ENCODE results near the gene ZSCAN22. TPM values are rescaled to one million over a fixed set of nuclear protein-coding genes. Genes with fewer than 3 reads are reported as not detected.

ZSCAN22 gene
- total and polyA plus RNA-seq, 2 of the 13 experiments (the other 11 are each of a cell fraction or from before 2014, with no cell fraction given): 2.5 to 3.5 TPM

GRCh38 chr19:58317476-58318072, 9.2 kb upstream of the ZSCAN22 start:
- in situ Hi-C loops (cut with HindIII; ENCODE audit: extremely low pct_ligation_motif_present, low pct_unique_long_range_greater_than_20kb): no loop called here
- Histone ChIP-seq H3K27ac (ENCODE audit: extremely low read length, insufficient read depth, low read length) (no peak overlapping the region), H3K4me1 (ENCODE audit: insufficient read depth, low read length) (no peaks in the 10 kb centered on the region), H3K79me2 (ENCODE audit: insufficient read depth, low read length) (no peaks in the 10 kb centered on the region), H3K4me3 (replicated peaks in 1 of 3; ENCODE audit: insufficient read depth in 1 of 3, low read depth in 2 of 3, low read length in 3 of 3) (no peak overlapping the region), H3K9me3 (ENCODE audit: low read length) (no peaks in the 10 kb centered on the region), H3K27me3 (ENCODE audit: control insufficient read depth in 1 of 2, insufficient read depth in 2 of 2, low read length in 2 of 2) (no peaks in the 10 kb centered on the region), H2AFZ (ENCODE audit: low read length) (no peak overlapping the region), H3K4me2 (ENCODE audit: low read depth, low read length) (no peak overlapping the region), H3K36me3 (replicated peaks in 1 of 2; ENCODE audit: control insufficient read depth in 1 of 2, insufficient read depth in 2 of 2, low read length in 2 of 2) (peaks cover 0 to 19% of the 10 kb centered on the region in 2 experiments), H3K9ac (ENCODE audit: insufficient read depth, low read depth, low read length) (no peak overlapping the region), H4K20me1 (ENCODE audit: insufficient read depth, low read length) (no peaks in the 10 kb centered on the region)
- no TSS peak for BruUV-seq (replicated peaks)
- FAIRE-seq (no peak), ATAC-seq (no peak), DNase-seq (ENCODE audit: low spot score) (no peak)
- intact Hi-C loops (cut with micrococcal nuclease; ENCODE audit: unreplicated experiment): no loop called here
- ChIA-PET CTCF (ENCODE audit: low intra/inter-chr PET ratio, low total read pairs) (no interaction called here), POLR2A (interaction anchor here (0.6 to 1.4 kb wide), 2 partner anchors 13 to 227 kb away, joined by 3 read pairs; partner anchors contain the start of genes ERVK3-1 and TRIM28)
- 92% methylated on average over 7 of the region's 7 CpGs for WGBS (ENCODE audit: low lambda C conversion rate)
- TF ChIP-seq ZNF614 (CRISPR knock-in tag; IDR thresholded peaks at IDR 0.05; ENCODE audit: borderline replicate concordance) (no peak), NPAS2 (CRISPR knock-in tag; IDR thresholded peaks at IDR 0.05; ENCODE audit: borderline replicate concordance) (no peak), ZNF850 (CRISPR knock-in tag; conservative IDR thresholded peaks at IDR 0.05) (no peak), ZNF407 (CRISPR knock-in tag; IDR thresholded peaks at IDR 0.05; ENCODE audit: not compliant biosample characterization) (no peak), ZNF382 (CRISPR knock-in tag; IDR thresholded peaks at IDR 0.05; ENCODE audit: borderline replicate concordance) (no peak), NCOA2 (CRISPR knock-in tag; IDR thresholded peaks at IDR 0.05) (0 out of 2 replicates have a peak, but pooled peaks have one; percentile 18), ZNF143 (CRISPR knock-in tag; IDR thresholded peaks at IDR 0.05) (no peak), HES4 (CRISPR knock-in tag; IDR thresholded peaks at IDR 0.05; ENCODE audit: borderline replicate concordance) (no peak), ZNF468 (CRISPR knock-in tag; IDR thresholded peaks at IDR 0.05) (no peak)
